Measurements from ENCODE around the gene TRIM69.
A peak's percentile ranks its signal among the peaks of the same experiment; 100 is the strongest.
"Not testable (repeated sequence)": the region's sequence is repeated elsewhere in the genome, so short reads cannot be mapped to it uniquely, and the experiment has no call there.

TRIM69 gene

GRCh38 chr15:44782516-44782915 lies 46.2 kb downstream of the TRIM69 start:
- DNase-seq (ENCODE audit: low read depth in 1 of 2, low spot score in 1 of 2) = no peak
- no peak for TF ChIP-seq JUND (IDR thresholded peaks at IDR 0.05; ENCODE audit: low read depth)
- in situ Hi-C loops (cut with HindIII; ENCODE audit: low pct_unique_long_range_greater_than_20kb, low sequenced_read_pairs) = no loop called here

- in situ Hi-C loops (cut with HindIII; ENCODE audit: low pct_unique_long_range_greater_than_20kb, low sequenced_read_pairs); DNase-seq (ENCODE audit: low read depth in 1 of 2, low spot score in 1 of 2): not testable (repeated sequence)
Measured at GRCh38 chr15:44784918-44785274, 48.6 kb downstream of the TRIM69 start.

GRCh38 chr15:44788748-44789147 lies 52.4 kb downstream of the TRIM69 start:
- DNase-seq (ENCODE audit: low read depth in 1 of 2, low spot score in 1 of 2) = no peak
- in situ Hi-C loops (cut with HindIII; ENCODE audit: low pct_unique_long_range_greater_than_20kb, low sequenced_read_pairs) = no loop called here

GRCh38 chr15:44790215-44790614 lies 53.9 kb downstream of the TRIM69 start:
- in situ Hi-C loops (cut with HindIII; ENCODE audit: low pct_unique_long_range_greater_than_20kb, low sequenced_read_pairs) = no loop called here

More at GRCh38 chr15:44788748-44789147, 52.4 kb downstream of the TRIM69 start:
- no peak for TF ChIP-seq JUND (IDR thresholded peaks at IDR 0.05; ENCODE audit: low read depth)

GRCh38 chr15:44790656-44791055 lies 54.3 kb downstream of the TRIM69 start:
- no peak for DNase-seq (ENCODE audit: low read depth in 1 of 2, low spot score in 1 of 2)
- in situ Hi-C loops (cut with HindIII; ENCODE audit: low pct_unique_long_range_greater_than_20kb, low sequenced_read_pairs) = no loop called here
- no peak for TF ChIP-seq JUND (IDR thresholded peaks at IDR 0.05; ENCODE audit: low read depth)

More at GRCh38 chr15:44790215-44790614, 53.9 kb downstream of the TRIM69 start:
- no peak for DNase-seq (ENCODE audit: low read depth in 1 of 2, low spot score in 1 of 2)
- TF ChIP-seq JUND (IDR thresholded peaks at IDR 0.05; ENCODE audit: low read depth) = no peak

GRCh38 chr15:44792715-44793114 lies 56.4 kb downstream of the TRIM69 start:
- in situ Hi-C loops (cut with HindIII; ENCODE audit: low pct_unique_long_range_greater_than_20kb, low sequenced_read_pairs) = no loop called here
- no peak for DNase-seq (ENCODE audit: low read depth in 1 of 2, low spot score in 1 of 2)
- TF ChIP-seq JUND (IDR thresholded peaks at IDR 0.05; ENCODE audit: low read depth) = no peak

- DNase-seq (ENCODE audit: low read depth in 1 of 2, low spot score in 1 of 2) = no peak
- in situ Hi-C loops (cut with HindIII; ENCODE audit: low pct_unique_long_range_greater_than_20kb, low sequenced_read_pairs) = no loop called here
- TF ChIP-seq JUND (IDR thresholded peaks at IDR 0.05; ENCODE audit: low read depth) = no peak
Measured at GRCh38 chr15:44794072-44794471, 57.7 kb downstream of the TRIM69 start.

GRCh38 chr15:44796508-44796907 lies 60.2 kb downstream of the TRIM69 start:
- DNase-seq (ENCODE audit: low read depth in 1 of 2, low spot score in 1 of 2) = no peak
- no peak for TF ChIP-seq JUND (IDR thresholded peaks at IDR 0.05; ENCODE audit: low read depth)
- in situ Hi-C loops (cut with HindIII; ENCODE audit: low pct_unique_long_range_greater_than_20kb, low sequenced_read_pairs) = no loop called here

GRCh38 chr15:44798826-44799225 lies 62.5 kb downstream of the TRIM69 start:
- TF ChIP-seq JUND (IDR thresholded peaks at IDR 0.05; ENCODE audit: low read depth) = no peak
- in situ Hi-C loops (cut with HindIII; ENCODE audit: low pct_unique_long_range_greater_than_20kb, low sequenced_read_pairs) = no loop called here
- DNase-seq (ENCODE audit: low read depth in 1 of 2, low spot score in 1 of 2) = peak; percentile 9 to 38

- no peak for DNase-seq (ENCODE audit: low read depth in 1 of 2, low spot score in 1 of 2)
- in situ Hi-C loops (cut with HindIII; ENCODE audit: low pct_unique_long_range_greater_than_20kb, low sequenced_read_pairs) = no loop called here
- no peak for TF ChIP-seq JUND (IDR thresholded peaks at IDR 0.05; ENCODE audit: low read depth)
Measured at GRCh38 chr15:44801364-44801763, 65.0 kb downstream of the TRIM69 start.

- DNase-seq (ENCODE audit: low read depth in 1 of 2, low spot score in 1 of 2) = no peak
- no peak for TF ChIP-seq JUND (IDR thresholded peaks at IDR 0.05; ENCODE audit: low read depth)
- in situ Hi-C loops (cut with HindIII; ENCODE audit: low pct_unique_long_range_greater_than_20kb, low sequenced_read_pairs) = no loop called here
Measured at GRCh38 chr15:44801797-44802196, 65.5 kb downstream of the TRIM69 start.

- DNase-seq (ENCODE audit: low read depth in 1 of 2, low spot score in 1 of 2) = no peak
- TF ChIP-seq JUND (IDR thresholded peaks at IDR 0.05; ENCODE audit: low read depth) = no peak
- in situ Hi-C loops (cut with HindIII; ENCODE audit: low pct_unique_long_range_greater_than_20kb, low sequenced_read_pairs) = no loop called here
Measured at GRCh38 chr15:44802336-44802735, 66.0 kb downstream of the TRIM69 start.

- no peak for TF ChIP-seq JUND (IDR thresholded peaks at IDR 0.05; ENCODE audit: low read depth)
- no peak for DNase-seq (ENCODE audit: low read depth in 1 of 2, low spot score in 1 of 2)
- in situ Hi-C loops (cut with HindIII; ENCODE audit: low pct_unique_long_range_greater_than_20kb, low sequenced_read_pairs) = no loop called here
Measured at GRCh38 chr15:44804298-44805046, 68.1 kb downstream of the TRIM69 start.

GRCh38 chr15:44808557-44808956 lies 72.2 kb downstream of the TRIM69 start:
- no peak for TF ChIP-seq JUND (IDR thresholded peaks at IDR 0.05; ENCODE audit: low read depth)
- in situ Hi-C loops (cut with HindIII; ENCODE audit: low pct_unique_long_range_greater_than_20kb, low sequenced_read_pairs) = no loop called here

More at GRCh38 chr15:44808557-44808956, 72.2 kb downstream of the TRIM69 start:
- no peak for DNase-seq (ENCODE audit: low read depth in 1 of 2, low spot score in 1 of 2)

All from T47D (cell line).